Forelimb muscle (tissue), 1 donor: ENCODE data around the gene KMT2A. TPM values are rescaled to one million over a fixed set of nuclear protein-coding genes. Genes with fewer than 3 reads are reported as not detected.
"Not testable (repeated sequence)": the region's sequence is repeated elsewhere in the genome, so short reads cannot be mapped to it uniquely, and the experiment has no call there.

Experiments
- DNase-seq: peaks from one replicate; pipeline ENCODE4 v3.0.0-alpha.2; 2013; ENCODE audit warnings: low read depth
- polyA plus RNA-seq: library from polyadenylated mRNA; unstranded; fragments of 120-200 nt; gene quantifications from one replicate; pipeline ENCODE4 v1.2.1, GENCODE V29; 2013; ENCODE audit not compliant: insufficient read length

The KMT2A gene
- polyA plus RNA-seq, 1 donor = 28.7 TPM

- no peak for DNase-seq
Observed at GRCh38 chr11:118533769-118534729, 97.8 kb downstream of the KMT2A start.

- no peak for DNase-seq
Observed at GRCh38 chr11:118535261-118535660, 99.0 kb downstream of the KMT2A start.

- DNase-seq = no peak
Observed at GRCh38 chr11:118536726-118537125, 100.4 kb downstream of the KMT2A start.

GRCh38 chr11:118537409-118537980 is 101.2 kb downstream of the KMT2A start:
- DNase-seq = no peak

GRCh38 chr11:118544010-118544646 is 107.8 kb downstream of the KMT2A start:
- DNase-seq = no peak

- DNase-seq = no peak
Observed at GRCh38 chr11:118544647-118545010, 108.3 kb downstream of the KMT2A start.

- DNase-seq = no peak
Observed at GRCh38 chr11:118545533-118545932, 109.2 kb downstream of the KMT2A start.

- DNase-seq = no peak
Observed at GRCh38 chr11:118547132-118547531, 110.8 kb downstream of the KMT2A start.

GRCh38 chr11:118552341-118552740 is 116.0 kb downstream of the KMT2A start:
- DNase-seq = no peak

- no peak for DNase-seq
Observed at GRCh38 chr11:118560806-118561205, 124.5 kb downstream of the KMT2A start.

- DNase-seq = no peak
Observed at GRCh38 chr11:118565051-118565450, 128.8 kb downstream of the KMT2A start.

GRCh38 chr11:118569670-118570069 is 133.4 kb downstream of the KMT2A start:
- DNase-seq = no peak

- no peak for DNase-seq
Observed at GRCh38 chr11:118570787-118571186, 134.5 kb downstream of the KMT2A start.

GRCh38 chr11:118571701-118572060 is 135.4 kb downstream of the KMT2A start:
- not testable (repeated sequence) for DNase-seq

GRCh38 chr11:118572061-118572980 is 136.0 kb downstream of the KMT2A start, which contains the start of gene ARCN1:
TSS of gene ARCN1 (plus strand) at chr11:118572409. CDS start at chr11:118572548, 139 bp downstream.
- DNase-seq = no peak

GRCh38 chr11:118572981-118573550 is 136.8 kb downstream of the KMT2A start:
- no peak for DNase-seq

GRCh38 chr11:118574636-118575035 is 138.3 kb downstream of the KMT2A start:
- DNase-seq = no peak
